ENCODE data around the gene NOC2L. TPM values are rescaled to one million over a fixed set of nuclear protein-coding genes. Genes with fewer than 3 reads are reported as not detected.
A peak's percentile ranks its signal among the peaks of the same experiment; 100 is the strongest.

NOC2L gene
- total and polyA plus RNA-seq, 9 of the 15 experiments (the other 6 are each of a cell fraction or from before 2014, with no cell fraction given) = 4.0 to 410 (median 200) TPM

GRCh38 chr1:938711-939489 lies 20.2 kb downstream of the NOC2L start (continued):
- TF ChIP-seq, protein P1, sequence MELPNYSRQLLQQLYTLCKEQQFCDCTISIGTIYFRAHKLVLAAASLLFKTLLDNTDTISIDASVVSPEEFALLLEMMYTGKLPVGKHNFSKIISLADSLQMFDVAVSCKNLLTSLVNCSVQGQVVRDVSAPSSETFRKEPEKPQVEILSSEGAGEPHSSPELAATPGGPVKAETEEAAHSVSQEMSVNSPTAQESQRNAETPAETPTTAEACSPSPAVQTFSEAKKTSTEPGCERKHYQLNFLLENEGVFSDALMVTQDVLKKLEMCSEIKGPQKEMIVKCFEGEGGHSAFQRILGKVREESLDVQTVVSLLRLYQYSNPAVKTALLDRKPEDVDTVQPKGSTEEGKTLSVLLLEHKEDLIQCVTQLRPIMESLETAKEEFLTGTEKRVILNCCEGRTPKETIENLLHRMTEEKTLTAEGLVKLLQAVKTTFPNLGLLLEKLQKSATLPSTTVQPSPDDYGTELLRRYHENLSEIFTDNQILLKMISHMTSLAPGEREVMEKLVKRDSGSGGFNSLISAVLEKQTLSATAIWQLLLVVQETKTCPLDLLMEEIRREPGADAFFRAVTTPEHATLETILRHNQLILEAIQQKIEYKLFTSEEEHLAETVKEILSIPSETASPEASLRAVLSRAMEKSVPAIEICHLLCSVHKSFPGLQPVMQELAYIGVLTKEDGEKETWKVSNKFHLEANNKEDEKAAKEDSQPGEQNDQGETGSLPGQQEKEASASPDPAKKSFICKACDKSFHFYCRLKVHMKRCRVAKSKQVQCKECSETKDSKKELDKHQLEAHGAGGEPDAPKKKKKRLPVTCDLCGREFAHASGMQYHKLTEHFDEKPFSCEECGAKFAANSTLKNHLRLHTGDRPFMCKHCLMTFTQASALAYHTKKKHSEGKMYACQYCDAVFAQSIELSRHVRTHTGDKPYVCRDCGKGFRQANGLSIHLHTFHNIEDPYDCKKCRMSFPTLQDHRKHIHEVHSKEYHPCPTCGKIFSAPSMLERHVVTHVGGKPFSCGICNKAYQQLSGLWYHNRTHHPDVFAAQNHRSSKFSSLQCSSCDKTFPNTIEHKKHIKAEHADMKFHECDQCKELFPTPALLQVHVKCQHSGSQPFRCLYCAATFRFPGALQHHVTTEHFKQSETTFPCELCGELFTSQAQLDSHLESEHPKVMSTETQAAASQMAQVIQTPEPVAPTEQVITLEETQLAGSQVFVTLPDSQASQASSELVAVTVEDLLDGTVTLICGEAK (IDR thresholded peaks at IDR 0.05) = no peak
- TF ChIP-seq, protein P1 (CRISPR knock-in tag; IDR thresholded peaks at IDR 0.05) = 0 out of 2 replicates have a peak, but pooled peaks have one; percentile 32
- peak; percentile 74; the same call in 1 of the 2 replicates for TF ChIP-seq KLF13 (tag; IDR thresholded peaks at IDR 0.05; ENCODE audit: borderline replicate concordance, low read depth)
- peak in 2 of 3 experiments; percentile 17 to 60 for TF ChIP-seq YY1 (IDR thresholded peaks at IDR 0.05; ENCODE audit: borderline replicate concordance in 1 of 3, control insufficient read depth in 1 of 3, extremely low read depth in 1 of 3, insufficient read depth in 3 of 3, insufficient read length in 1 of 3, insufficient replicate concordance in 2 of 3, low read depth in 1 of 3, low read length in 2 of 3)
- peak; percentile 48 to 93 (median 54); a peak in 5 of 6 replicates for TF ChIP-seq CTCF (IDR thresholded peaks at IDR 0.05 in 2 of 3, conservative IDR thresholded peaks at IDR 0.05 in 1 of 3; ENCODE audit: insufficient read depth in 2 of 3, low read depth in 1 of 3, low read length in 3 of 3)
- 0 out of 4 replicates have a peak, but pooled peaks of 1 of the 2 experiments have one; percentile 40 for TF ChIP-seq UBTF (IDR thresholded peaks at IDR 0.05; ENCODE audit: borderline replicate concordance in 1 of 2, low read depth in 2 of 2, low read length in 2 of 2)
